PC-9 (cell line): ENCODE results near the gene TLR7.

Experiments
- EZH2 ChIP-seq: fragments of 200-600 bp; sonication (generic); IDR thresholded peaks from 2 replicates; pipeline ENCODE4 v1.8.0; 2017; ENCODE audit warnings: antibody characterized with exemption, low read depth
- TF ChIP-seq, protein P1 (sequence below): fragments of 200-600 bp; sonication (generic); conservative IDR thresholded peaks from 2 replicates; pipeline ENCODE4 v1.6.1; 2017; ENCODE audit warnings: mixed run types, antibody characterized with exemption, mild to moderate bottlenecking, moderate library complexity

DNA sequence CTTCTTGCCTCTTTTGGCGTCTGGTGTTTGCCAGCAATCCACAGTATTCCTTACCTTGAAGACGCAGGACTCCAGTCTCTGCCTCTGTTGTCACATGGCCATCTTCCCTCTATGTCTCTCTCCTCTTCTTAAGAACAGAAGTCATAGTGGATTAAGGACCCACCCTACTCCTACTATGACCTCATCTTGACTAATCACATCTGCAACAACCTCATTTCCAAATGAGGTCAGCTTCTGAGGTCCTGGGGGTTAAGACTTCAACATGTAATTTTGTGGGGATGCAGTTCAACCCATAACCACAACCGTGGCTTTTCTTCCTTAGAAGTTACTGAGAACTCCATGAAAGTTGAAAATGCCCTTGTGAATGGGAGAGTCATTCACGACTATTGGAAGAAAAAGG, 62.8 kb downstream of the TLR7 start:
- TF ChIP-seq EZH2, result no peak
- TF ChIP-seq, protein P1, sequence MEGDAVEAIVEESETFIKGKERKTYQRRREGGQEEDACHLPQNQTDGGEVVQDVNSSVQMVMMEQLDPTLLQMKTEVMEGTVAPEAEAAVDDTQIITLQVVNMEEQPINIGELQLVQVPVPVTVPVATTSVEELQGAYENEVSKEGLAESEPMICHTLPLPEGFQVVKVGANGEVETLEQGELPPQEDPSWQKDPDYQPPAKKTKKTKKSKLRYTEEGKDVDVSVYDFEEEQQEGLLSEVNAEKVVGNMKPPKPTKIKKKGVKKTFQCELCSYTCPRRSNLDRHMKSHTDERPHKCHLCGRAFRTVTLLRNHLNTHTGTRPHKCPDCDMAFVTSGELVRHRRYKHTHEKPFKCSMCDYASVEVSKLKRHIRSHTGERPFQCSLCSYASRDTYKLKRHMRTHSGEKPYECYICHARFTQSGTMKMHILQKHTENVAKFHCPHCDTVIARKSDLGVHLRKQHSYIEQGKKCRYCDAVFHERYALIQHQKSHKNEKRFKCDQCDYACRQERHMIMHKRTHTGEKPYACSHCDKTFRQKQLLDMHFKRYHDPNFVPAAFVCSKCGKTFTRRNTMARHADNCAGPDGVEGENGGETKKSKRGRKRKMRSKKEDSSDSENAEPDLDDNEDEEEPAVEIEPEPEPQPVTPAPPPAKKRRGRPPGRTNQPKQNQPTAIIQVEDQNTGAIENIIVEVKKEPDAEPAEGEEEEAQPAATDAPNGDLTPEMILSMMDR, result no peak
